Neuronal stem cell (in vitro differentiated cells): ENCODE data around the gene ASB2.
A peak's percentile ranks its signal among the peaks of the same experiment; 100 is the strongest.

Experiments used
- DNase-seq: peaks from one replicate; pipeline ENCODE4 v3.0.0-alpha.2; 2013; ENCODE audit warnings: low spot score
- H2AFZ ChIP-seq: one replicate; pipeline ENCODE4 v1.6.1; 2013; ENCODE audit warnings: mild to moderate bottlenecking, low read length, inconsistent platforms
- H2AK5ac ChIP-seq: 2 replicates; pipeline ENCODE4 v1.6.1; 2013; ENCODE audit warnings: low read depth, mild to moderate bottlenecking, inconsistent platforms, low read length, moderate library complexity, mixed read lengths
- H2BK120ac ChIP-seq: 2 replicates; pipeline ENCODE4 v1.6.1; 2013; ENCODE audit warnings: low read depth, mild to moderate bottlenecking, inconsistent platforms, low read length, moderate library complexity, mixed read lengths
- H2BK12ac ChIP-seq: one replicate; pipeline ENCODE4 v1.6.1; 2013; ENCODE audit warnings: low read length, inconsistent platforms
- H2BK15ac ChIP-seq: 2 replicates; pipeline ENCODE4 v1.6.1; 2013; ENCODE audit warnings: mild to moderate bottlenecking, low read length, inconsistent platforms, mixed read lengths
- H2BK5ac ChIP-seq: one replicate; pipeline ENCODE4 v1.6.1; 2013; ENCODE audit warnings: inconsistent platforms, mild to moderate bottlenecking, low read length, moderate library complexity
- H3K14ac ChIP-seq: one replicate; pipeline ENCODE4 v1.6.1; 2013; ENCODE audit warnings: low read length, inconsistent platforms
- H3K18ac ChIP-seq: 2 replicates; pipeline ENCODE4 v1.6.1; 2013; ENCODE audit warnings: low read length, inconsistent platforms
- H3K23ac ChIP-seq: 2 replicates; pipeline ENCODE4 v1.6.1; 2013; ENCODE audit warnings: low read depth, mild to moderate bottlenecking, mixed read lengths, low read length, inconsistent platforms; ENCODE audit not compliant: poor library complexity
- H3K27ac ChIP-seq: replicated peaks from 3 replicates; pipeline ENCODE4 v1.5.1; 2013; ENCODE audit warnings: low read length, inconsistent platforms
- H3K27me3 ChIP-seq, 3 experiments: 2 replicates each; pipeline ENCODE4 v1.6.1; 2013; ENCODE audit warnings: low read length in 3 of 3, mild to moderate bottlenecking in 2 of 3, inconsistent platforms in 1 of 3, low read depth in 1 of 3, mixed read lengths in 1 of 3, moderate library complexity in 1 of 3; ENCODE audit not compliant: control insufficient read depth in 3 of 3, insufficient read depth in 3 of 3
- H3K36me3 ChIP-seq, 2 donors: replicated peaks in 1 of 2; 2 replicates each; pipeline ENCODE4 v1.6.1; 2013; ENCODE audit warnings: low read length in 2 of 2; ENCODE audit not compliant: control insufficient read depth in 2 of 2, insufficient read depth in 2 of 2
- H3K4ac ChIP-seq: 2 replicates; pipeline ENCODE4 v1.6.1; 2013; ENCODE audit warnings: inconsistent platforms, mild to moderate bottlenecking, low read length, moderate library complexity
- H3K4me1 ChIP-seq, 2 donors: 1 replicate in 1 of 2; 2 replicates in 1 of 2; pipeline ENCODE4 v1.6.1; 2013; ENCODE audit warnings: low read length in 2 of 2, low read depth in 1 of 2; ENCODE audit not compliant: control insufficient read depth in 2 of 2, insufficient read depth in 1 of 2
- H3K4me2 ChIP-seq: one replicate; pipeline ENCODE4 v1.6.1; 2013; ENCODE audit warnings: mild to moderate bottlenecking, low read length, inconsistent platforms; ENCODE audit not compliant: insufficient read depth, poor library complexity, severe bottlenecking
- H3K4me3 ChIP-seq, 2 donors: 2 replicates each; pipeline ENCODE4 v1.5.1; 2013; ENCODE audit warnings: low read length in 2 of 2, mild to moderate bottlenecking in 2 of 2, inconsistent platforms in 1 of 2, moderate library complexity in 1 of 2
- H3K79me1 ChIP-seq: one replicate; pipeline ENCODE4 v1.6.1; 2013; ENCODE audit warnings: low read depth, mild to moderate bottlenecking, inconsistent platforms, low read length, moderate library complexity
- H3K9ac ChIP-seq: one replicate; pipeline ENCODE4 v1.6.1; 2013; ENCODE audit warnings: mild to moderate bottlenecking, low read depth, low read length, inconsistent platforms; ENCODE audit not compliant: poor library complexity
- H3K9me3 ChIP-seq, 2 donors: replicated peaks in 1 of 2; 2 replicates each; pipeline versions ENCODE3 to v1.6.1; 2013; ENCODE audit warnings: low read length in 2 of 2, mild to moderate bottlenecking in 2 of 2, inconsistent platforms in 1 of 2, low read depth in 1 of 2, mixed read lengths in 1 of 2, moderate library complexity in 1 of 2; ENCODE audit not compliant: control insufficient read depth in 2 of 2, insufficient read depth in 1 of 2
- H4K8ac ChIP-seq: one replicate; pipeline ENCODE4 v1.6.1; 2013; ENCODE audit warnings: low read depth, mild to moderate bottlenecking, inconsistent platforms, low read length, moderate library complexity
- H4K91ac ChIP-seq: one replicate; pipeline ENCODE4 v1.6.1; 2013; ENCODE audit warnings: low read length, low read depth, mild to moderate bottlenecking, inconsistent platforms; ENCODE audit not compliant: poor library complexity
- WGBS, 2 donors: extraction: QIAGEN DNeasy Blood & Tissue Kit; methylation state at CpG; one replicate each; pipeline ENCODE4 v1.1.7; 2013; ENCODE audit warnings: missing lambda C conversion rate in 2 of 2, mixed read lengths in 1 of 2; ENCODE audit not compliant: insufficient read length in 2 of 2, insufficient replicate concordance in 1 of 2; ENCODE audit errors: extremely low coverage in 2 of 2; 5-methylcytosine and 5-hydroxymethylcytosine counted together

Gene ASB2

GRCh38 chr14:93961620-93962019, 14.8 kb downstream of the ASB2 start:
- H3K9ac ChIP-seq = no peak overlapping the region
- H2BK12ac ChIP-seq = no peak overlapping the region
- H3K79me1 ChIP-seq = no peaks in the 10 kb centered on the region
- H3K4ac ChIP-seq = no peak overlapping the region
- no peak overlapping the region for H2BK120ac ChIP-seq
- H2BK15ac ChIP-seq = no peak overlapping the region
- H4K8ac ChIP-seq = no peak overlapping the region
- no peak overlapping the region for H2AK5ac ChIP-seq
- no peak overlapping the region for H3K14ac ChIP-seq
- H2BK5ac ChIP-seq = no peak overlapping the region
- peaks cover 0 to 6% (median 0%) of the 10 kb centered on the region in 3 experiments for H3K27me3 ChIP-seq
- H3K4me2 ChIP-seq = no peak overlapping the region
- no peaks in the 10 kb centered on the region for H3K9me3 ChIP-seq
- no peak for DNase-seq
- no CpG with 5 or more reads among the region's 8 CpGs for WGBS, 2 donors
- no peaks in the 10 kb centered on the region for H3K36me3 ChIP-seq
- no peak overlapping the region for H4K91ac ChIP-seq
- no peak overlapping the region for H3K18ac ChIP-seq
- no peak overlapping the region for H3K23ac ChIP-seq
- H3K4me1 ChIP-seq = peaks cover 8% of the 10 kb centered on the region in 2 donors
- no peak overlapping the region for H2AFZ ChIP-seq
- H3K27ac ChIP-seq = no peak overlapping the region
- no peak overlapping the region for H3K4me3 ChIP-seq

DNA sequence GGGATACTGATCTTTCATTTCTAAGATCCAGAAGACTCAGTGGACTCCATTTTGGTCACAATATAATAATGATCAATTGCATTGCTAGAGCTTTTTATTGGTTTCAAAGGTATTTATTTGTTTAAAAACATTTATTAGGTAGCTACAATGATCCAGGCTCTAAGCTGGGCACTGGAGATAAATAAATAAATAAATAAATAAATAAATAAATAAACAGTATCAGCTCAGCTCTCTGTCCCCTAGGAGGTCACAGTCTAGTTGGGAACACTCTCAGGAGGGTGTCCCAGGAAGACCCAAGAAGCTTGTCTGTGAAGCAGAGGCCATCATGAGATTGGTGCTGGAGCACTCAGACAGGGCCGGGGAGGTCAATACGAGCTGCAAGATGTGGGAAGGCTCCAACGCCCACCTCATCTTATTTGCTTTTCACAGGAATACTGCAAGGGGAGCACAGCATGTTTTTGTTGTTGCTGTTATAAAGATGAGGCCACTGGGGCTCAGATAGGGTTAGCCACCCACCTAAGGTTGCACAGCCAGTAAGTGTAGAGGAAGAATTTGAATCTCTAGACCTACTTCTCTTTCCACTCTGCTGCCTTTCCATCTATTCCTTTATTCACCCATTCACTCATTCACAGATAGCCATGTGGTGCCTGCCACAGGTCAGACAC, 15.5 kb downstream of the ASB2 start:
- no peak overlapping the region for H4K8ac ChIP-seq
- peaks cover 0 to 6% (median 0%) of the 10 kb centered on the region in 3 experiments for H3K27me3 ChIP-seq
- no peak overlapping the region for H4K91ac ChIP-seq
- no peak overlapping the region for H2BK12ac ChIP-seq
- H3K9me3 ChIP-seq = no peaks in the 10 kb centered on the region
- H2BK15ac ChIP-seq = no peak overlapping the region
- H3K4me1 ChIP-seq = peaks cover 8% of the 10 kb centered on the region in 2 donors
- no peak overlapping the region for H3K9ac ChIP-seq
- no peak for DNase-seq
- no peak overlapping the region for H3K27ac ChIP-seq
- no peak overlapping the region for H3K23ac ChIP-seq
- H3K36me3 ChIP-seq = no peaks in the 10 kb centered on the region
- H2AFZ ChIP-seq = no peak overlapping the region
- no peak overlapping the region for H3K4ac ChIP-seq
- H3K18ac ChIP-seq = no peak overlapping the region
- H2BK5ac ChIP-seq = no peak overlapping the region
- no peak overlapping the region for H3K14ac ChIP-seq
- no peak overlapping the region for H3K4me2 ChIP-seq
- no peak overlapping the region for H3K4me3 ChIP-seq
- no peaks in the 10 kb centered on the region for H3K79me1 ChIP-seq
- no peak overlapping the region for H2BK120ac ChIP-seq
- no peak overlapping the region for H2AK5ac ChIP-seq
- WGBS, 2 donors = no CpG with 5 or more reads among the region's 3 CpGs

GRCh38 chr14:93960108-93960475, 16.3 kb downstream of the ASB2 start:
- Histone ChIP-seq H3K27me3 (peaks cover 0 to 6% (median 0%) of the 10 kb centered on the region in 3 experiments), H3K4me3 (no peak overlapping the region), H3K9ac (no peak overlapping the region), H3K4me2 (no peak overlapping the region), H2AK5ac (no peak overlapping the region), H2BK15ac (no peak overlapping the region), H3K9me3 (no peaks in the 10 kb centered on the region), H3K23ac (no peak overlapping the region), H2AFZ (no peak overlapping the region), H3K4me1 (peaks cover 10% of the 10 kb centered on the region in 2 donors), H2BK120ac (no peak overlapping the region), H3K79me1 (no peaks in the 10 kb centered on the region), H3K18ac (no peak overlapping the region), H2BK5ac (no peak overlapping the region), H3K36me3 (no peaks in the 10 kb centered on the region), H3K4ac (no peak overlapping the region), H4K91ac (peak overlapping the region; percentile 83), H3K14ac (no peak overlapping the region), H2BK12ac (no peak overlapping the region), H4K8ac (no peak overlapping the region), H3K27ac (no peak overlapping the region)
- no peak for DNase-seq

GRCh38 chr14:93959239-93960107, 16.9 kb downstream of the ASB2 start:
- no peaks in the 10 kb centered on the region for H3K9me3 ChIP-seq
- H3K27me3 ChIP-seq = peaks cover 0 to 6% (median 0%) of the 10 kb centered on the region in 3 experiments
- H3K18ac ChIP-seq = peak overlapping the region; percentile 23
- DNase-seq = no peak
- no peak overlapping the region for H3K4me3 ChIP-seq
- peak overlapping the region; percentile 56 for H3K23ac ChIP-seq
- H3K36me3 ChIP-seq = no peaks in the 10 kb centered on the region
- peaks cover 10% of the 10 kb centered on the region in 2 donors for H3K4me1 ChIP-seq
- H2BK15ac ChIP-seq = no peak overlapping the region
- WGBS, 2 donors = no CpG with 5 or more reads among the region's 23 CpGs
- H2AK5ac ChIP-seq = peak overlapping the region; percentile 52
- no peak overlapping the region for H3K9ac ChIP-seq
- H3K79me1 ChIP-seq = no peaks in the 10 kb centered on the region
- no peak overlapping the region for H3K4me2 ChIP-seq
- H3K14ac ChIP-seq = no peak overlapping the region
- H2BK5ac ChIP-seq = no peak overlapping the region
- H2BK120ac ChIP-seq = no peak overlapping the region
- H4K91ac ChIP-seq = peak overlapping the region; percentile 83
- no peak overlapping the region for H3K4ac ChIP-seq
- H4K8ac ChIP-seq = no peak overlapping the region
- H2AFZ ChIP-seq = peak overlapping the region; percentile 77
- H3K27ac ChIP-seq = no peak overlapping the region
- no peak overlapping the region for H2BK12ac ChIP-seq
